KMS-11 (cell line): ENCODE measurements around the gene OGN.

Experiments used
- H2AFZ ChIP-seq: fragments of 200-600 bp; sonication (generic); 2 replicates; pipeline ENCODE4 v1.6.1; 2016; ENCODE audit warnings: antibody characterized with exemption, mixed run types, low read depth
- H3K27ac ChIP-seq: fragments of 200-600 bp; sonication (generic); 2 replicates; pipeline ENCODE4 v1.6.1; 2016; ENCODE audit warnings: mild to moderate bottlenecking, mixed run types
- H3K27me3 ChIP-seq: fragments of 200-600 bp; sonication (generic); 2 replicates; pipeline ENCODE4 v1.6.1; 2017; ENCODE audit warnings: mild to moderate bottlenecking, low read depth, mixed run types, moderate library complexity; ENCODE audit not compliant: insufficient read depth
- H3K36me3 ChIP-seq: fragments of 200-600 bp; sonication (generic); 2 replicates; pipeline ENCODE4 v1.6.1; 2017; ENCODE audit warnings: mild to moderate bottlenecking, mixed run types; ENCODE audit not compliant: insufficient read depth
- H3K4me1 ChIP-seq: fragments of 200-600 bp; sonication (generic); 2 replicates; pipeline ENCODE4 v1.6.1; 2016; ENCODE audit warnings: mild to moderate bottlenecking, low read depth, mixed run types; ENCODE audit not compliant: poor library complexity, severe bottlenecking
- H3K4me2 ChIP-seq: fragments of 200-600 bp; sonication (generic); 2 replicates; pipeline ENCODE4 v1.7.0; 2016; ENCODE audit warnings: mild to moderate bottlenecking, mixed run types
- H3K4me3 ChIP-seq: fragments of 200-600 bp; sonication (generic); IDR thresholded peaks from 2 replicates; pipeline ENCODE4 v1.6.1; 2017; ENCODE audit warnings: low read depth, low read length, mixed read lengths; ENCODE audit not compliant: insufficient read depth
- H3K79me2 ChIP-seq: fragments of 200-600 bp; sonication (generic); 2 replicates; pipeline ENCODE4 v1.6.1; 2016; ENCODE audit warnings: low read depth, mixed run types; ENCODE audit not compliant: insufficient read depth
- H3K9ac ChIP-seq: fragments of 200-600 bp; sonication (generic); 2 replicates; pipeline ENCODE4 v1.6.1; 2016; ENCODE audit warnings: mild to moderate bottlenecking, mixed run types
- H4K20me1 ChIP-seq: fragments of 200-600 bp; sonication (generic); 2 replicates; pipeline ENCODE4 v1.6.1; 2016; ENCODE audit warnings: mild to moderate bottlenecking, mixed run types; ENCODE audit not compliant: insufficient read depth
- CTCF ChIP-seq: fragments of 200-600 bp; sonication (generic); conservative IDR thresholded peaks from 2 replicates; pipeline ENCODE4 v1.6.1; 2017; ENCODE audit warnings: low read depth, mild to moderate bottlenecking, antibody characterized with exemption, low read length, moderate library complexity, mixed read lengths

The OGN gene

GRCh38 chr9:92393686-92394085 lies 10.7 kb downstream of the OGN start:
- Histone ChIP-seq H4K20me1 (no peaks in the 10 kb centered on the region), H3K36me3 (no peaks in the 10 kb centered on the region), H3K4me1 (no peaks in the 10 kb centered on the region), H3K9ac (no peak overlapping the region), H3K27ac (no peak overlapping the region), H2AFZ (no peak overlapping the region), H3K4me3 (no peak overlapping the region), H3K79me2 (no peaks in the 10 kb centered on the region), H3K4me2 (no peak overlapping the region), H3K27me3 (no peaks in the 10 kb centered on the region)
- no peak for TF ChIP-seq CTCF

DNA sequence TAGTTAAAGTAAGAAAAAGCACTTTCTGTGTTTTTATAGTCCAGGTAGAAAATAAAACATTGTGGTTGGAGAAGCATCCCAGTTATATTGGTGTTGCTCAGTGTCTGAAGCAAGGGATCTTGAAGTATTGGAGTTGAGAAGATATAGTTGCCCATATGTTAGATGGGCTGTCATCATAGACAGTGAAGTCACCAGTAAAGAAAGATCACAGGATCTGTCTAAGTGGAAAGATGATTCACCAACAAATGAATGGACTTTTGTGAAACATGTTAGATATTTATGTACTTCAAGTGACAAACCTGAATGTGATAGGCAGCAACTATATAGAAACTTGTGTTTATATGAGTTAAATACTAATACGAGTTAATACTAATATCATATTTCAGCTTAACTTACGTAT lies 11.7 kb downstream of the OGN start:
- Histone ChIP-seq H2AFZ (no peak overlapping the region), H3K27me3 (no peaks in the 10 kb centered on the region), H3K4me1 (no peaks in the 10 kb centered on the region), H3K27ac (no peak overlapping the region), H3K79me2 (no peaks in the 10 kb centered on the region), H3K4me3 (no peak overlapping the region), H3K4me2 (no peak overlapping the region), H4K20me1 (no peaks in the 10 kb centered on the region), H3K9ac (no peak overlapping the region), H3K36me3 (no peaks in the 10 kb centered on the region)
- no peak for TF ChIP-seq CTCF

DNA sequence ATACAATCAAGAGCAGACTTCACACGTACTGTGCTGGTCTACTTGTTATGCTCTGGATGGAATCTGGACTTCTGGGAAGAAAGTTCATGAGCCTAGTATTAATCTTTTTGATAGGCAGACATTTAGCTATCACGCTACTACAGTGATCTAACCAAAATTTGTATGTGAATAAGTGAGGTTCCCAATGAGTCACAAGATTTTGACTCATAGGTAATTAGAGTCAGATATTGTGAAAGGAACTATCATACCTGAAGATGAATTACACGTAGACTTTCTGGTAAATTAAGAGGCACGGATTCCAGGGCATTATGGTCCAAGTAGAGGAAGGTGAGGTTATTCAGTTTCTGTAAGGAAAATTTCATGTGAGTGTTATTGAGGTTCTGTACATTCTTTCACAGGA lies 18.4 kb downstream of the OGN start:
- Histone ChIP-seq H3K9ac (no peak overlapping the region), H3K27me3 (no peaks in the 10 kb centered on the region), H3K36me3 (no peaks in the 10 kb centered on the region), H3K4me1 (no peaks in the 10 kb centered on the region), H4K20me1 (no peaks in the 10 kb centered on the region), H3K27ac (no peak overlapping the region), H3K4me2 (no peak overlapping the region), H2AFZ (no peak overlapping the region), H3K79me2 (no peaks in the 10 kb centered on the region), H3K4me3 (no peak overlapping the region)
- no peak for TF ChIP-seq CTCF

- Histone ChIP-seq H3K4me3 (no peak overlapping the region), H3K4me1 (no peaks in the 10 kb centered on the region), H4K20me1 (no peaks in the 10 kb centered on the region), H2AFZ (no peak overlapping the region), H3K9ac (no peak overlapping the region), H3K27ac (no peak overlapping the region), H3K79me2 (no peaks in the 10 kb centered on the region), H3K4me2 (no peak overlapping the region), H3K36me3 (no peaks in the 10 kb centered on the region), H3K27me3 (no peaks in the 10 kb centered on the region)
- no peak for TF ChIP-seq CTCF
Observed at GRCh38 chr9:92385477-92385876, 18.9 kb downstream of the OGN start.

DNA sequence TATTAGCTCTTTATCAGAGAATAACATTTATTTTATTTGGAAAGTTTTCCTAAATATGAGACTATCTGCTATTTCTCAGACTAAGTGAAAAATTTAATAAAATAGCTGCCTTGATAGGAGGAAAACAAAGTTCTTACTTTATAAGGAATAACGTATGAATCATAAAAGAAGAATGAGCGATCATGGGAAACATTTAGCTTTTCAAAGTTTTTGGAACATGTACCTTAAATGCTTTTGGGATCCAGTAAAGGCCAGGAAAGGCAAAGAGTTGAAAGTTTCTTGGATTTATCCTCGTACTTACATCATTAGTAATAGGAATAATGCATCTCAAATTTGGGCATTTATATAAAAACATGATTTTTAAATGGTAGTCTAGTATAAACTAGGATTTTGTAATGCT lies 19.4 kb downstream of the OGN start:
- no peak overlapping the region for H3K4me3 ChIP-seq
- no peaks in the 10 kb centered on the region for H3K36me3 ChIP-seq
- H3K27ac ChIP-seq, result no peak overlapping the region
- TF ChIP-seq CTCF, result no peak
- no peak overlapping the region for H3K4me2 ChIP-seq
- H3K27me3 ChIP-seq, result no peaks in the 10 kb centered on the region
- no peak overlapping the region for H2AFZ ChIP-seq
- no peaks in the 10 kb centered on the region for H3K79me2 ChIP-seq
- H4K20me1 ChIP-seq, result no peaks in the 10 kb centered on the region
- H3K9ac ChIP-seq, result no peak overlapping the region
- no peaks in the 10 kb centered on the region for H3K4me1 ChIP-seq
